ENCODE measurements around the gene CPLX3.

CPLX3 gene

GRCh38 chr15:74869372-74869725 lies 42.9 kb downstream of the CPLX3 start:
- in situ Hi-C loops (cut with HindIII; ENCODE audit: low sequenced_read_pairs) = no loop called here

GRCh38 chr15:74869726-74870407 lies 43.4 kb downstream of the CPLX3 start:
- in situ Hi-C loops (cut with HindIII; ENCODE audit: low sequenced_read_pairs) = no loop called here

GRCh38 chr15:74870436-74871215 lies 44.2 kb downstream of the CPLX3 start:
- in situ Hi-C loops (cut with HindIII; ENCODE audit: low sequenced_read_pairs) = no loop called here

- in situ Hi-C loops (cut with HindIII; ENCODE audit: low sequenced_read_pairs) = no loop called here
Measured at GRCh38 chr15:74872702-74873035, 46.2 kb downstream of the CPLX3 start.

GRCh38 chr15:74873036-74873755 lies 46.8 kb downstream of the CPLX3 start, which contains the start of gene SCAMP2:
TSS of gene SCAMP2 (minus strand) at chr15:74873365. CDS start at chr15:74873255, 110 bp downstream.
- in situ Hi-C loops (cut with HindIII; ENCODE audit: low sequenced_read_pairs) = no loop called here

- in situ Hi-C loops (cut with HindIII; ENCODE audit: low sequenced_read_pairs) = no loop called here
Measured at GRCh38 chr15:74873756-74874424, 47.5 kb downstream of the CPLX3 start.

- in situ Hi-C loops (cut with HindIII; ENCODE audit: low sequenced_read_pairs) = no loop called here
Measured at GRCh38 chr15:74878273-74878672, 51.8 kb downstream of the CPLX3 start.

Data from endothelial cell of hepatic sinusoid (primary cell).